Duodenal mucosa (tissue), 2 donors: Measurements from ENCODE around the gene ITPR1.
"Not testable (repeated sequence)": the region's sequence is repeated elsewhere in the genome, so short reads cannot be mapped to it uniquely, and the experiment has no call there.

Experiments
- H3K27ac ChIP-seq: one replicate; pipeline ENCODE4 v1.7.0; 2013; ENCODE audit warnings: low read depth, low read length
- H3K27me3 ChIP-seq, 2 donors: one replicate each; pipeline ENCODE4 v1.7.0; 2013; ENCODE audit warnings: low read length in 2 of 2, control low read depth in 1 of 2; ENCODE audit not compliant: insufficient read depth in 2 of 2, control insufficient read depth in 1 of 2
- H3K36me3 ChIP-seq, 2 donors: one replicate each; pipeline ENCODE4 v1.7.0; 2013; ENCODE audit warnings: low read length in 2 of 2, control low read depth in 1 of 2; ENCODE audit not compliant: insufficient read depth in 2 of 2, control insufficient read depth in 1 of 2
- H3K4me1 ChIP-seq, 2 donors: one replicate each; pipeline ENCODE4 v1.7.0; 2013; ENCODE audit warnings: low read length in 2 of 2, control low read depth in 1 of 2; ENCODE audit not compliant: insufficient read depth in 2 of 2, control insufficient read depth in 1 of 2
- H3K4me3 ChIP-seq, 2 donors: one replicate each; pipeline ENCODE4 v1.7.0; 2013; ENCODE audit warnings: low read length in 2 of 2, low read depth in 1 of 2
- H3K9ac ChIP-seq, 2 donors: one replicate each; pipeline ENCODE4 v1.7.0; 2013; ENCODE audit warnings: low read length in 2 of 2, low read depth in 1 of 2
- H3K9me3 ChIP-seq, 2 donors: one replicate each; pipeline ENCODE4 v1.7.0; 2013; ENCODE audit warnings: low read length in 2 of 2, control low read depth in 1 of 2; ENCODE audit not compliant: control insufficient read depth in 1 of 2

Gene ITPR1

GRCh38 chr3:4493014-4493940 is at the start of gene ITPR1:
Gene ITPR1, plus strand, starts transcription at chr3:4493348. Its CDS starts 23,144 bp downstream, at chr3:4516492.
- Histone ChIP-seq H3K4me3 (peak within 1 kb of the TSS; percentile 85 to 94), H3K27ac (peak within 1 kb of the TSS; percentile 44), H3K9ac (peak within 1 kb of the TSS; percentile 81 to 82), H3K27me3 (peaks cover 0 to 17% of the 10 kb centered on the region in 2 donors), H3K9me3 (no peaks in the 10 kb centered on the region), H3K4me1 (peaks cover 15 to 16% of the 10 kb centered on the region in 2 donors), H3K36me3 (no peaks in the 10 kb centered on the region)

- H3K9me3 ChIP-seq, result no peaks in the 10 kb centered on the region
- H3K36me3 ChIP-seq, result peaks cover 6 to 27% of the 10 kb centered on the region in 2 donors
- no peak overlapping the region for H3K9ac ChIP-seq
- H3K27me3 ChIP-seq, result no peaks in the 10 kb centered on the region
- no peak overlapping the region for H3K4me3 ChIP-seq
- no peaks in the 10 kb centered on the region for H3K4me1 ChIP-seq
- H3K27ac ChIP-seq, result no peak overlapping the region
Observed at GRCh38 chr3:4447295-4447999, 45.7 kb upstream of the ITPR1 start.

- Histone ChIP-seq H3K36me3 (peaks cover 6 to 30% of the 10 kb centered on the region in 2 donors), H3K9me3 (no peaks in the 10 kb centered on the region), H3K9ac (no peak overlapping the region)
Observed at GRCh38 chr3:4448187-4448586, 45.0 kb upstream of the ITPR1 start.

GRCh38 chr3:4449043-4449805 is 43.9 kb upstream of the ITPR1 start:
- H3K36me3 ChIP-seq, result peaks cover 6 to 30% of the 10 kb centered on the region in 2 donors
- H3K27ac ChIP-seq, result no peak overlapping the region
- no peaks in the 10 kb centered on the region for H3K27me3 ChIP-seq
- H3K4me3 ChIP-seq, result no peak overlapping the region
- H3K9ac ChIP-seq, result no peak overlapping the region
- H3K9me3 ChIP-seq, result no peaks in the 10 kb centered on the region
- no peaks in the 10 kb centered on the region for H3K4me1 ChIP-seq

More at GRCh38 chr3:4448187-4448586, 45.0 kb upstream of the ITPR1 start:
- H3K27ac ChIP-seq, result no peak overlapping the region
- no peak overlapping the region for H3K4me3 ChIP-seq
- H3K27me3 ChIP-seq, result no peaks in the 10 kb centered on the region
- no peaks in the 10 kb centered on the region for H3K4me1 ChIP-seq

- Histone ChIP-seq H3K4me1 (no peaks in the 10 kb centered on the region), H3K9ac (no peak overlapping the region), H3K36me3 (peaks cover 0 to 5% of the 10 kb centered on the region in 2 donors), H3K27ac (no peak overlapping the region), H3K27me3 (no peaks in the 10 kb centered on the region), H3K4me3 (no peak overlapping the region), H3K9me3 (no peaks in the 10 kb centered on the region)
Observed at GRCh38 chr3:4454142-4454541, 39.0 kb upstream of the ITPR1 start.

GRCh38 chr3:4456780-4457179 is 36.4 kb upstream of the ITPR1 start:
- H3K4me3 ChIP-seq, result not testable (repeated sequence)

GRCh38 chr3:4458961-4459360 is 34.2 kb upstream of the ITPR1 start:
- Histone ChIP-seq H3K4me3 (no peak overlapping the region), H3K27me3 (no peaks in the 10 kb centered on the region), H3K4me1 (peaks cover 0 to 6% of the 10 kb centered on the region in 2 donors), H3K9me3 (no peaks in the 10 kb centered on the region), H3K9ac (no peak overlapping the region), H3K27ac (no peak overlapping the region), H3K36me3 (no peaks in the 10 kb centered on the region)

More at GRCh38 chr3:4456780-4457179, 36.4 kb upstream of the ITPR1 start:
- not testable (repeated sequence) for H3K27ac ChIP-seq, H3K4me1 ChIP-seq, H3K27me3 ChIP-seq, H3K9me3 ChIP-seq, H3K36me3 ChIP-seq, H3K9ac ChIP-seq

- Histone ChIP-seq H3K4me1 (peaks cover 0 to 6% of the 10 kb centered on the region in 2 donors), H3K4me3 (no peak overlapping the region), H3K36me3 (no peaks in the 10 kb centered on the region), H3K27me3 (no peaks in the 10 kb centered on the region), H3K27ac (no peak overlapping the region), H3K9ac (no peak overlapping the region), H3K9me3 (no peaks in the 10 kb centered on the region)
Observed at GRCh38 chr3:4460334-4460733, 32.8 kb upstream of the ITPR1 start.

- Histone ChIP-seq H3K4me3 (no peak overlapping the region), H3K4me1 (peaks cover 4 to 10% of the 10 kb centered on the region in 2 donors), H3K27me3 (no peaks in the 10 kb centered on the region)
Observed at GRCh38 chr3:4461468-4462090, 31.6 kb upstream of the ITPR1 start.

More at GRCh38 chr3:4461468-4462090, 31.6 kb upstream of the ITPR1 start:
- Histone ChIP-seq H3K36me3 (no peaks in the 10 kb centered on the region), H3K9ac (no peak overlapping the region), H3K9me3 (no peaks in the 10 kb centered on the region), H3K27ac (no peak overlapping the region)
